ENCODE results near the gene ACOT7. TPM values are rescaled to one million over a fixed set of nuclear protein-coding genes. Genes with fewer than 3 reads are reported as not detected.

ACOT7 gene
- total and polyA plus RNA-seq, 10 donors, result 10.6 to 31.5 (median 20.3) TPM

DNA sequence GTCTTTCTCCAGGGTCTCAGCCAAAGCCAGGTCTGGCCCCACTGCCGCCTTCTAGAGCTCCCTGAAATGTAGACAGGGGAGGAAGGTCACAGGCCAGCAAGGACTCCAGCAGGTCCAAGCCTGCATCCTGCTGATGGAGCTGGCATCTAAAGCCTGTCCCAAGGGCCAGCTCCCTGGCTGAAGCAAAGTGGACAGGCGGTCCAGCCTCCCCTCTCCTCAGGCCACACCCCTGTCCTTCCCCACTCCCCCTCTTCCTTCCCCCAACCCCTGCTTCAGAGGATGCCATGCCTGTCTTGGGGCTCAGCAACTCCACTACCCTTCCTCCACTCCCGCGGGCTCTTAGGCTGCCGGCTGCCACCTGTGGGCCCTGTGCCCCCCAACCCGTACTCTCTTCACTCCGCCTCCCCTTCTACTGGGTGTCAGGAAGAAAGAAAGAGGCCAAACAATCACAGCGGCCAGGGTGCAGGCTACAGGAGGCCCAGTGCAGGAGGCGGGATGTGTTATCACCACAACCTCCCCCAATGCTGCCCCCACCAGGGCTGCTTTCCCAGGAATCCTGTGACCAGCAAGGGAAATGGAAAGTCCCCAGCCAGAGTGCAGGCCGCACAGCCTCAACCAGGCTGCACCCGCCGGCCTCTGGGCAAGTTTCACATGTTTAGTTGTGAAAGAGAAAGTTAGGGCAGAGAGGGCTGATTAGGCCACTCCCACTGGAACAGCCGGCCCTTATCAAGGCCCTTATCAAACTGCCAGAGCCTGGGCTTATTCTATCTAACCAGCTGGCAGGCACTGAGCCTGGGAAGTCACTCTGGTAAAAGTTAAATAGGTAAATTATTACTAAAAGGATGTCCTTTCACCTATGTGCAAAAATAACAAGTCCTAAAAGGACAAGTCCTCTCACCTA, 34.1 kb downstream of the ACOT7 start:
- TF ChIP-seq POLR2A (IDR thresholded peaks at IDR 0.05) (no peak), POLR2AphosphoS5 (IDR thresholded peaks at IDR 0.05) (peak; percentile 68 to 83 (median 79))
- TF ChIP-seq, protein P1, sequence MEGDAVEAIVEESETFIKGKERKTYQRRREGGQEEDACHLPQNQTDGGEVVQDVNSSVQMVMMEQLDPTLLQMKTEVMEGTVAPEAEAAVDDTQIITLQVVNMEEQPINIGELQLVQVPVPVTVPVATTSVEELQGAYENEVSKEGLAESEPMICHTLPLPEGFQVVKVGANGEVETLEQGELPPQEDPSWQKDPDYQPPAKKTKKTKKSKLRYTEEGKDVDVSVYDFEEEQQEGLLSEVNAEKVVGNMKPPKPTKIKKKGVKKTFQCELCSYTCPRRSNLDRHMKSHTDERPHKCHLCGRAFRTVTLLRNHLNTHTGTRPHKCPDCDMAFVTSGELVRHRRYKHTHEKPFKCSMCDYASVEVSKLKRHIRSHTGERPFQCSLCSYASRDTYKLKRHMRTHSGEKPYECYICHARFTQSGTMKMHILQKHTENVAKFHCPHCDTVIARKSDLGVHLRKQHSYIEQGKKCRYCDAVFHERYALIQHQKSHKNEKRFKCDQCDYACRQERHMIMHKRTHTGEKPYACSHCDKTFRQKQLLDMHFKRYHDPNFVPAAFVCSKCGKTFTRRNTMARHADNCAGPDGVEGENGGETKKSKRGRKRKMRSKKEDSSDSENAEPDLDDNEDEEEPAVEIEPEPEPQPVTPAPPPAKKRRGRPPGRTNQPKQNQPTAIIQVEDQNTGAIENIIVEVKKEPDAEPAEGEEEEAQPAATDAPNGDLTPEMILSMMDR (IDR thresholded peaks at IDR 0.05 in 8 of 11, conservative IDR thresholded peaks at IDR 0.05 in 3 of 11), result peak in 1 of 11 experiments; percentile 26
- DNase-seq, result peak; percentile 89
- 19 to 36% (median 23%) methylated on average over 10 to 13 of the region's 13 CpGs for WGBS, 5 donors
- no peaks in the 10 kb centered on the region for H3K9me3 ChIP-seq
- H3K27ac ChIP-seq, result peak overlapping the region; percentile 61 to 89 (median 86)
- peak overlapping the region in 3 of 8 donors; percentile 4 to 46 (median 8) for H3K4me3 ChIP-seq
- no peaks in the 10 kb centered on the region for H3K27me3 ChIP-seq (replicated peaks in 1 of 7)
- H3K36me3 ChIP-seq, result no peaks in the 10 kb centered on the region
- intact Hi-C loops (cut with DNase I; ENCODE audit: low total_unique reads), result loop anchor here (5.0 kb wide), 1 partner anchor 43 kb away; no protein-coding TSS in a partner anchor
- H3K4me1 ChIP-seq, result peaks cover 28 to 73% (median 45%) of the 10 kb centered on the region in 6 donors

DNA sequence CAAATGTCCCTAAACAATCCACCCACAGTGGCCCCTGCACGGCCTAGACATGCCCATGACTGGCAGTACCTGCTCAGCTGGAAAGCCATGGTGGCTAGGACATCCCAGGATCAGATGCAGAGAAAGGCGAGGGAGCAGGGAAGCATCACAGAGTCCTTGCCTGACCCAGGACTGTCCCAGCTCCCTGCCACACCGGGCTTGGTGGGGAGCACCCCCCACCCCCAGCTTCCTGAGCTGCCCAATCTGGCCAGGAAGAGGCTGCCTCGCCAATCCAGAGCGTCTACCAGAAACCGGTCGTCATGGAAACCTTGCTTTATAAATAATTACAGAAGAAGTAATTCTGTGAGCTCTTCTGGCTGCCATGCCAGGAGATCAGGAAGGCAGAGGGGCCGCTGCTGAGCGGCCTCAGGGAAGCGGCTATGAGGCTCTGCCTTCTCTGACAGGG, 34.8 kb downstream of the ACOT7 start:
- WGBS, 5 donors, result 22 to 41% (median 30%) methylated on average over 2 to 10 of the region's 10 CpGs
- Histone ChIP-seq H3K9me3 (no peaks in the 10 kb centered on the region), H3K4me3 (peak overlapping the region in 1 of 8 donors; percentile 46), H3K4me1 (peaks cover 26 to 73% (median 49%) of the 10 kb centered on the region in 6 donors), H3K36me3 (no peaks in the 10 kb centered on the region), H3K27ac (peak overlapping the region; percentile 61 to 89 (median 86)), H3K27me3 (replicated peaks in 1 of 7) (no peaks in the 10 kb centered on the region)
- DNase-seq, result no peak
- TF ChIP-seq POLR2AphosphoS5 (IDR thresholded peaks at IDR 0.05), result peak in 1 of 3 donors; percentile 28
- TF ChIP-seq, protein P1 (IDR thresholded peaks at IDR 0.05 in 8 of 11, conservative IDR thresholded peaks at IDR 0.05 in 3 of 11), result no peak
- intact Hi-C loops (cut with DNase I; ENCODE audit: low total_unique reads), result no loop called here

DNA sequence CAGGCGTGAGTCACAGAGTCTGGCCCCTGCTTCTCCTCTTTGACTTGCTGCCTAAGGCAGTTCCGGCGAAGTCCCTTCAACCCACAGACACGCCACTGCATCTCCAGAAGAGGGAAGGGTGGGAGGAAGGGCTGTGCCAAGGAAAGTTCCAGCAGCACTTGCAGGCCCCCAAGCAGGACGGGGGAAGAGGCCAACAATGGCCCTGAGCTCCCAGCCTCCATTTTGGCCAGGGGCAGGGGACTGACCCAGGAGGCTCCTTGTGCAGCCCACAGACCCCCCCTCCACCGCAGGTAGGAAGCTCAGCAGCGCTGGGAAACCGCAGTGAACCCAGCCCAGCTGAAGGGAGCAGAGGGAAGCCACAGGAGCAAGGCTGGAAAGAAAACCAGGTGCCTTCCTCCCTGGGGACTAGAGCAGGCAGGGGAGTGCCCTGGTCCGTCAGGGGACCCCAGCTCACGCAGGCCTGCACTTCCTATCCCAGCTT, 35.4 kb downstream of the ACOT7 start:
- Histone ChIP-seq H3K9me3 (no peaks in the 10 kb centered on the region), H3K36me3 (no peaks in the 10 kb centered on the region), H3K4me3 (no peak overlapping the region), H3K27me3 (replicated peaks in 1 of 7) (no peaks in the 10 kb centered on the region), H3K27ac (peak overlapping the region; percentile 61 to 89 (median 86)), H3K4me1 (peaks cover 21 to 73% (median 49%) of the 10 kb centered on the region in 6 donors)
- TF ChIP-seq POLR2AphosphoS5 (IDR thresholded peaks at IDR 0.05), result no peak
- no peak for TF ChIP-seq POLR2A (IDR thresholded peaks at IDR 0.05)
- TF ChIP-seq, protein P1 (IDR thresholded peaks at IDR 0.05 in 8 of 11, conservative IDR thresholded peaks at IDR 0.05 in 3 of 11), result no peak
- no peak for DNase-seq
- 60 to 70% (median 64%) methylated on average over 7 to 10 of the region's 10 CpGs for WGBS, 5 donors
- intact Hi-C loops (cut with DNase I; ENCODE audit: low total_unique reads), result no loop called here
